Right atrium auricular region (tissue), 2 donors: ENCODE measurements around the gene ZNF469. TPM values are rescaled to one million over a fixed set of nuclear protein-coding genes. Genes with fewer than 3 reads are reported as not detected.

Experiments used
- DNase-seq: peaks from one replicate; pipeline ENCODE4 v3.0.0-alpha.2; 2019; ENCODE audit warnings: low spot score
- H3K27ac ChIP-seq, 2 donors: fragments of 200-600 bp; sonication (generic); 1 replicate in 1 of 2; 2 replicates in 1 of 2; pipeline ENCODE4 v1.5.1; 2016 to 2019
- H3K27me3 ChIP-seq, 2 donors: fragments of 200-600 bp; sonication (generic); one replicate each; pipeline versions ENCODE4 v1.5.1 to v1.6.0; 2017 to 2019
- H3K36me3 ChIP-seq: fragments of 200-600 bp; sonication (generic); one replicate; pipeline ENCODE4 v1.5.1; 2016
- H3K4me1 ChIP-seq, 2 donors: fragments of 200-600 bp; sonication (generic); one replicate each; pipeline versions ENCODE4 v1.5.1 to v1.6.0; 2017 to 2019
- H3K4me3 ChIP-seq, 2 donors: fragments of 200-600 bp; sonication (generic); 1 replicate in 1 of 2; 2 replicates in 1 of 2; pipeline ENCODE4 v1.5.1; 2017 to 2019; ENCODE audit warnings: mild to moderate bottlenecking in 1 of 2, moderate library complexity in 1 of 2
- H3K9me3 ChIP-seq, 2 donors: fragments of 200-600 bp; sonication (generic); one replicate each; pipeline ENCODE4 v1.5.1; 2019
- total RNA-seq, 2 donors: library from RNA; depleted of rRNA; stranded (reverse); fragments of >200 nt; gene quantifications; one replicate each; pipeline ENCODE4 v1.1.0, GENCODE V29; 2016
- TF ChIP-seq, protein P1 (sequence below), 2 donors: fragments of 200-600 bp; sonication (generic); IDR thresholded peaks; one replicate each; pipeline ENCODE4 v1.5.1; 2019; ENCODE audit warnings: antibody characterized with exemption in 2 of 2

Gene ZNF469
- total RNA-seq, 2 donors from 2014 or later: 0.56 to 0.83 TPM

DNA sequence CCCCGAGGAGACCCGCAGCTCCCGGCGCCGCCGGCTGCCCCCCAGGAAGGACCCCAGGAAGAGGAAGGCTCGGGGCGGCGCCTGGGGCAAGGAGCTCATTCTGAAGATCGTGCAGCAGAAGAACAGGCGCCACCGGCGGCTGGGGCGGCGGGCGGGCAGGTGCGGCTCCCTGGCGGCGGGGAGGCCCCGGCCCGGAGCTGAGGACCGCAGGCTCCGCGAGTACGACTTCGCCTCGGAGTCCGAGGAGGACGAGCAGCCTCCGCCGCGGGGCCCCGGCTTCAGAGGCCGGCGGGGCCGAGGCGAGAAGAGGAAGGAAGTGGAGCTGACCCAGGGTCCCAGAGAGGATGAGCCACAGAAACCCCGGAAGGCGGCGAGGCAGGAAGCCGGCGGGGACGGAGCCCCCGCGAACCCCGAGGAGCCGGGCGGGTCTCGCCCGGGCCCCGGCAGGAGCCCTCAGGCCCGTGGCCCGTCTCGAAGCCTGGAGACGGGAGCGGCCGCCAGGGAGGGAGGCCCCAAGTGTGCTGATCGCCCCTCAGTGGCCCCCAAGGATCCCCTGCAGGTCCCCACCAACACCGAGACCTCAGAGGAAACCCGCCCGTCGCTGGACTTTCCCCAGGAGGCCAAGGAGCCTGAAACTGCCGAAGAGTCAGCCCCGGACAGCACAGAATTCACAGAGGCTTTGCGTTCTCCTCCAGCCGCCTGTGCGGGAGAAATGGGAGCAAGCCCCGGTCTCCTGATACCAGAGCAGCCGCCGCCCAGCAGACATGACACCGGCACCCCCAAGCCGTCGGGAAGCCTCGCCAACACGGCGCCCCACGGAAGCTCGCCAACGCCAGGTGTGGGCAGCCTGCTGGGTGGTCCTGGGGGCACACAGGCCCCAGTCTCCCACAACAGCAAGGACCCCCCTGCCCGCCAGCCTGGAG lies 48.0 kb downstream of the ZNF469 start:
- peak overlapping the region in 1 of 2 donors; percentile 39 for H3K27ac ChIP-seq
- peaks cover 0 to 11% of the 10 kb centered on the region in 2 donors for H3K27me3 ChIP-seq
- H3K9me3 ChIP-seq: no peaks in the 10 kb centered on the region
- TF ChIP-seq, protein P1, sequence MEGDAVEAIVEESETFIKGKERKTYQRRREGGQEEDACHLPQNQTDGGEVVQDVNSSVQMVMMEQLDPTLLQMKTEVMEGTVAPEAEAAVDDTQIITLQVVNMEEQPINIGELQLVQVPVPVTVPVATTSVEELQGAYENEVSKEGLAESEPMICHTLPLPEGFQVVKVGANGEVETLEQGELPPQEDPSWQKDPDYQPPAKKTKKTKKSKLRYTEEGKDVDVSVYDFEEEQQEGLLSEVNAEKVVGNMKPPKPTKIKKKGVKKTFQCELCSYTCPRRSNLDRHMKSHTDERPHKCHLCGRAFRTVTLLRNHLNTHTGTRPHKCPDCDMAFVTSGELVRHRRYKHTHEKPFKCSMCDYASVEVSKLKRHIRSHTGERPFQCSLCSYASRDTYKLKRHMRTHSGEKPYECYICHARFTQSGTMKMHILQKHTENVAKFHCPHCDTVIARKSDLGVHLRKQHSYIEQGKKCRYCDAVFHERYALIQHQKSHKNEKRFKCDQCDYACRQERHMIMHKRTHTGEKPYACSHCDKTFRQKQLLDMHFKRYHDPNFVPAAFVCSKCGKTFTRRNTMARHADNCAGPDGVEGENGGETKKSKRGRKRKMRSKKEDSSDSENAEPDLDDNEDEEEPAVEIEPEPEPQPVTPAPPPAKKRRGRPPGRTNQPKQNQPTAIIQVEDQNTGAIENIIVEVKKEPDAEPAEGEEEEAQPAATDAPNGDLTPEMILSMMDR (IDR thresholded peaks at IDR 0.05): no peak
- H3K36me3 ChIP-seq: no peaks in the 10 kb centered on the region
- no peak for DNase-seq
- H3K4me3 ChIP-seq: peak overlapping the region; percentile 32 to 58
- H3K4me1 ChIP-seq: peaks cover 0 to 21% of the 10 kb centered on the region in 2 donors

DNA sequence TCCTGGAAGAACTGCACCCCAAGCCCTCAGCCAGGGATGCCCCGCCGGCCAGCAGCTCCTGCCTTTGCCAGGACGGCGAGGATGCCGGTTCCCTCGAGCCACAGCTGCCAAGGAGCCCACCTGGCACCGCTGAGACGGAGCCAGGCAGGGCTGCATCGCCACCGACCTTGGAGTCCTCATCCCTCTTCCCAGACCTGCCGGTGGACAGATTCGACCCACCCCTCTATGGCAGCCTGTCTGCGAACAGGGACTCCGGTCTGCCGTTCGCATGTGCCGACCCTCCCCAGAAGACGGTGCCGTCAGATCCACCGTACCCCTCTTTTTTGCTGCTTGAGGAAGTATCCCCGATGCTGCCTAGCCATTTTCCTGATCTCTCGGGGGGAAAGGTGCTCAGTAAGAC lies 48.9 kb downstream of the ZNF469 start:
- TF ChIP-seq, protein P1 (IDR thresholded peaks at IDR 0.05): no peak
- no peak for DNase-seq
- Histone ChIP-seq H3K4me3 (no peak overlapping the region), H3K9me3 (no peaks in the 10 kb centered on the region), H3K27ac (no peak overlapping the region), H3K4me1 (peaks cover 0 to 21% of the 10 kb centered on the region in 2 donors), H3K27me3 (peaks cover 0 to 11% of the 10 kb centered on the region in 2 donors), H3K36me3 (no peaks in the 10 kb centered on the region)

DNA sequence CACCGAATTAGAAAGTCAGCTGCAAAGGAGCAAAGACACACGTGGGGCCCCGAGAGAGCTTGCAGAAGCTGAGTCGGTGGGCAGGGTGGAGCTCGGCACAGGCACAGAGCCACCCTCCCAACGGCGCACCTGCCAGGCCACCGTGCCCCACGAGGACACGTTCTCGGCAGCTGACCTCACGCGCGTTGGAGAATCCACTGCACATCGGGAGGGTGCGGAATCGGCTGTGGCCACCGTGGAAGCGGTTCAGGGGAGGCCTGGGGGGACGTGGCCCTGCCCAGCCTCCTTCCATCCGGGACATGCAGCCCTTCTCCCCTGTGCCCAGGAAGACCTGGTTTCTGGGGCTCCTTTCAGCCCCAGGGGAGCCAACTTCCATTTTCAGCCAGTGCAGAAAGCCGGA lies 49.4 kb downstream of the ZNF469 start:
- no peaks in the 10 kb centered on the region for H3K9me3 ChIP-seq
- no peak overlapping the region for H3K4me3 ChIP-seq
- TF ChIP-seq, protein P1 (IDR thresholded peaks at IDR 0.05): no peak
- H3K36me3 ChIP-seq: no peaks in the 10 kb centered on the region
- H3K4me1 ChIP-seq: peaks cover 0 to 21% of the 10 kb centered on the region in 2 donors
- H3K27ac ChIP-seq: no peak overlapping the region
- no peak for DNase-seq
- peaks cover 0 to 11% of the 10 kb centered on the region in 2 donors for H3K27me3 ChIP-seq

Other genes starting within 250 kb of the ZNF469 start
- 1 to 10 TPM; 1.7 to 2.4 TPM for gene ZFPM1, start 70.3 kb downstream of the ZNF469 start, total RNA-seq
- 10 to 100 TPM in 1 of 2 donors, 1 to 10 TPM in 1; 7.9 to 10.0 TPM for gene ZC3H18, start 187.4 kb downstream of the ZNF469 start, total RNA-seq